Measurements from ENCODE around the gene SLC35G4. TPM values are rescaled to one million over a fixed set of nuclear protein-coding genes. Genes with fewer than 3 reads are reported as not detected.

The SLC35G4 gene
- total RNA-seq, 1 experiment from 2014 or later = not detected

- BruUV-seq (replicated peaks) = no TSS peak
- Histone ChIP-seq H3K27ac (ENCODE audit: low read length) (no peak overlapping the region), H3K4me3 (ENCODE audit: low read depth in 2 of 2, low read length in 2 of 2) (no peak overlapping the region), H3K4me1 (ENCODE audit: control insufficient read depth, insufficient read depth, low read length) (no peaks in the 10 kb centered on the region), H3K27me3 (ENCODE audit: control insufficient read depth, insufficient read depth, low read length) (peaks cover under 1% of the 10 kb centered on the region), H3K36me3 (ENCODE audit: control insufficient read depth, insufficient read depth, low read length) (no peaks in the 10 kb centered on the region), H3K9me3 (ENCODE audit: control insufficient read depth, insufficient read depth, low read depth, low read length) (no peaks in the 10 kb centered on the region)
- DNase-seq (ENCODE audit: low read depth, low spot score) (no peak), ATAC-seq (no peak)
- ChIA-PET CTCF (no interaction called here), POLR2A (no interaction called here)
- intact Hi-C loops (cut with micrococcal nuclease; ENCODE audit: unreplicated experiment) (no loop called here), in situ Hi-C loops (cut with HindIII; ENCODE audit: low pct_unique_long_range_greater_than_20kb, low sequenced_read_pairs) (no loop called here)
- TF ChIP-seq, protein P1, sequence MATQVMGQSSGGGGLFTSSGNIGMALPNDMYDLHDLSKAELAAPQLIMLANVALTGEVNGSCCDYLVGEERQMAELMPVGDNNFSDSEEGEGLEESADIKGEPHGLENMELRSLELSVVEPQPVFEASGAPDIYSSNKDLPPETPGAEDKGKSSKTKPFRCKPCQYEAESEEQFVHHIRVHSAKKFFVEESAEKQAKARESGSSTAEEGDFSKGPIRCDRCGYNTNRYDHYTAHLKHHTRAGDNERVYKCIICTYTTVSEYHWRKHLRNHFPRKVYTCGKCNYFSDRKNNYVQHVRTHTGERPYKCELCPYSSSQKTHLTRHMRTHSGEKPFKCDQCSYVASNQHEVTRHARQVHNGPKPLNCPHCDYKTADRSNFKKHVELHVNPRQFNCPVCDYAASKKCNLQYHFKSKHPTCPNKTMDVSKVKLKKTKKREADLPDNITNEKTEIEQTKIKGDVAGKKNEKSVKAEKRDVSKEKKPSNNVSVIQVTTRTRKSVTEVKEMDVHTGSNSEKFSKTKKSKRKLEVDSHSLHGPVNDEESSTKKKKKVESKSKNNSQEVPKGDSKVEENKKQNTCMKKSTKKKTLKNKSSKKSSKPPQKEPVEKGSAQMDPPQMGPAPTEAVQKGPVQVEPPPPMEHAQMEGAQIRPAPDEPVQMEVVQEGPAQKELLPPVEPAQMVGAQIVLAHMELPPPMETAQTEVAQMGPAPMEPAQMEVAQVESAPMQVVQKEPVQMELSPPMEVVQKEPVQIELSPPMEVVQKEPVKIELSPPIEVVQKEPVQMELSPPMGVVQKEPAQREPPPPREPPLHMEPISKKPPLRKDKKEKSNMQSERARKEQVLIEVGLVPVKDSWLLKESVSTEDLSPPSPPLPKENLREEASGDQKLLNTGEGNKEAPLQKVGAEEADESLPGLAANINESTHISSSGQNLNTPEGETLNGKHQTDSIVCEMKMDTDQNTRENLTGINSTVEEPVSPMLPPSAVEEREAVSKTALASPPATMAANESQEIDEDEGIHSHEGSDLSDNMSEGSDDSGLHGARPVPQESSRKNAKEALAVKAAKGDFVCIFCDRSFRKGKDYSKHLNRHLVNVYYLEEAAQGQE (IDR thresholded peaks at IDR 0.05; ENCODE audit: insufficient read depth in 1 of 2, low read depth in 2 of 2, low read length in 1 of 2) = no peak
- TF ChIP-seq CTCF (IDR thresholded peaks at IDR 0.05) (no peak), POLR2AphosphoS5 (IDR thresholded peaks at IDR 0.05; ENCODE audit: low read depth, low read length) (no peak), SIN3A (IDR thresholded peaks at IDR 0.05; ENCODE audit: borderline replicate concordance, insufficient read depth, low read depth, low read length) (no peak), TCF7L2 (IDR thresholded peaks at IDR 0.05; ENCODE audit: low read depth, low read length) (no peak)
Observed at GRCh38 chr18:11581286-11581685, 28.1 kb upstream of the SLC35G4 start.

DNA sequence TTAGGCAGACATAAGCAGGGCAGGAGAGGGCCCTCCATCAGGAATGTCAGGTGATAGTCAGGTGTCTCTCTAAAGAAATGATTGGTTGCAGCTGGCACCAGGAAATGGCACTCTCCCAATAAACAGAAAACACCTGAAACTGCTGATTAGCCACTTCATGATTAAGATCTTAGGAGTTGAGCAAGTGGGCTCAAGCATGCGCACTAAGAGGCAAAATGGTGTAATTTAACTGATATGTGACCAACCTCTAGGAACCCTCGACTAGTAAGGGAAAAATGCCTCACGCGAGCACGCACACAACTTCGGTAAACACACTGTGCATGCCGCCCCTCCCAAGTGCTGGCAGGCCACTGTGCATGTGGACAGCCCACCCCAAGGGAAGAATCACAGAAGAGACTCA is 23.8 kb upstream of the SLC35G4 start:
- no peak for TF ChIP-seq TCF7L2 (IDR thresholded peaks at IDR 0.05; ENCODE audit: low read depth, low read length)
- TF ChIP-seq SIN3A (IDR thresholded peaks at IDR 0.05; ENCODE audit: borderline replicate concordance, insufficient read depth, low read depth, low read length) = no peak
- no peak for TF ChIP-seq POLR2AphosphoS5 (IDR thresholded peaks at IDR 0.05; ENCODE audit: low read depth, low read length)
- no peak for TF ChIP-seq CTCF (IDR thresholded peaks at IDR 0.05)
- TF ChIP-seq, protein P1 (IDR thresholded peaks at IDR 0.05; ENCODE audit: insufficient read depth in 1 of 2, low read depth in 2 of 2, low read length in 1 of 2) = no peak
- CTCF ChIA-PET = no interaction called here
- H3K27ac ChIP-seq (ENCODE audit: low read length) = no peak overlapping the region
- POLR2A ChIA-PET = no interaction called here
- DNase-seq (ENCODE audit: low read depth, low spot score) (no peak), ATAC-seq (no peak)
- H3K9me3 ChIP-seq (ENCODE audit: control insufficient read depth, insufficient read depth, low read depth, low read length) = no peaks in the 10 kb centered on the region
- in situ Hi-C loops (cut with HindIII; ENCODE audit: low pct_unique_long_range_greater_than_20kb, low sequenced_read_pairs) = no loop called here
- no peak overlapping the region for H3K4me3 ChIP-seq (ENCODE audit: low read depth in 2 of 2, low read length in 2 of 2)
- no TSS peak for BruUV-seq (replicated peaks)
- no peaks in the 10 kb centered on the region for H3K4me1 ChIP-seq (ENCODE audit: control insufficient read depth, insufficient read depth, low read length)
- intact Hi-C loops (cut with micrococcal nuclease; ENCODE audit: unreplicated experiment) = no loop called here
- H3K27me3 ChIP-seq (ENCODE audit: control insufficient read depth, insufficient read depth, low read length) = no peaks in the 10 kb centered on the region
- H3K36me3 ChIP-seq (ENCODE audit: control insufficient read depth, insufficient read depth, low read length) = no peaks in the 10 kb centered on the region

Measured in Panc1 (cell line).